Measurements from ENCODE around the gene POLR2F. TPM values are rescaled to one million over a fixed set of nuclear protein-coding genes. Genes with fewer than 3 reads are reported as not detected.

POLR2F gene
- total and polyA plus RNA-seq, 9 of the 15 experiments (the other 6 are each of a cell fraction or from before 2014, with no cell fraction given), result 98.9 to 410 (median 168) TPM

DNA sequence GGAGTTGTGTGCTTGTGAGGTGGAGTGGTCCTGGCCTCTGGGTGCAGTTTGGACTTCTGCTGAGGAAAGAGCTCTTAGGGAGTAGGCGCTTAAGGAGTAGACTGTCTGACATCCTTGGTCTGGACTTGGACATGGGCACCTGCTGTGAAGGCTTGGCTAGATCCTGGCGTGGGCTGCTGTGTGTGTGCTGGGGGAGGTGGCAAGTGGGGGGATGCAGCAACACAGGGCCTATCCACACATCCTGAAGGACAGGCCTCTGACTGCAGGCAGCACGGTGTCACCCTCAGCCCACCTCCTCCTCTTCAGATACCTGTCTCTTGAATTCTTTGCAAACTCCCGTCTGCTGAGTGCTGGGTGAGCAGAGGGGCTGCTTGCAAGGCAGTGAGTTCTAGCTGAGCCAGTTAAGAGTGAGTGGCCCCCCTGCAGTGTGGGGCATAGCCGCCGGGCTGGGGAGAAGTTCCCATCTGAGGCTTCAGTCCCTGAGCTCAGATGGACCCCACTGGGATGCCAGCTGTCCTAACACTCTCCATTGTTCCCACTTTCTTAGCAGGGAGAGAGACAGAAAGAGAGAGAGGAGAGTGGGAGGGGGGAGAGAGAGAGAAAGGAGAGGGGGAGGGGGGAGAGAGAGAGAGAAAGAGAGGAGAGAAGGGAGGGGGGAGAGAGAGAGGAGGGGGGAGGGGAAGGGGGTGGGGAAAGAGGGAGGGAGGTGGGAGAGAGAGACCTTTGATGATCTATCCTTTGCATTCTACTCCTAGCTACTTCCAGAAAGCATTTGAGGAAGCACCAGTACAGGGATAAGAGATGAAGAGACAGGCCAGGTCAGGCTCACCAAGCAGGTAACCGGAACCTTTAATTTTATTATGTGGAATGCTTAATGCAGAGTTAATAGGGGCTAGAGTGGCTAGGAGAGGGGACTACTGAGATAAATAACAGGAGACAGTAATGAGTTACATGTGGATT is 18.3 kb downstream of the POLR2F start (continued):
- TF ChIP-seq ARID4B (CRISPR knock-in tag; IDR thresholded peaks at IDR 0.05), result no peak
- no peak for TF ChIP-seq KAT7 (CRISPR knock-in tag; IDR thresholded peaks at IDR 0.05; ENCODE audit: borderline replicate concordance)
- TF ChIP-seq RB1 (IDR thresholded peaks at IDR 0.05; ENCODE audit: low read depth), result no peak
- TF ChIP-seq KHSRP (IDR thresholded peaks at IDR 0.05), result no peak

DNA sequence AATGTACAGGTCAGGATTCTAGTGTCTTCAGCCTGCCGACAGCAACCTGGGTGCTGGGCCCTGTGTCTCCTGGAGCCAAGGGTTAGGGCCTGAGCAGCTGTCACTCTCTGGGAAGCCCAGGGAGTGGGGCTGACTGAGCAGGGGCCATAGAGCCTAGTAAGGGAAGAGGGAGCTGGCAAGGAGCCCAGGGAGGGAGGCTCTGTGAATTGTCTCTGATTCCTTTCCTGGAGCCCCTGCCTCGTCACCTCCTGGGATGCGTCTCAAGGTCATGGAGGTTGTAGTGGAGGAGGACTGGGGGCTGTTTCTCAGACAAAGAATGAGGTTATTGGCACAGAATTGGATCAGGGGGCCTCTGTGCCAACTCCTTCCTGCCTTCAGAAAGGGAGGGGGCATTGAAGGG is 19.0 kb downstream of the POLR2F start:
- ChIA-PET CTCF (ENCODE audit: low intra/inter-chr PET ratio) (no interaction called here), POLR2A (no interaction called here)
- WGBS (ENCODE audit: insufficient coverage, low coverage, missing lambda C conversion rate), result 67% methylated on average over 3 of the region's 3 CpGs
- in situ Hi-C loops (cut with MboI) (loop anchor here (10.0 kb wide), 1 partner anchor 428 kb away; no protein-coding TSS in a partner anchor), intact Hi-C loops (cut with micrococcal nuclease) (no loop called here)
- H3K36me3 ChIP-seq (ENCODE audit: control insufficient read depth, insufficient read depth, low read length), result peaks cover 12% of the 10 kb centered on the region; the same call in 1 of the 3 replicates
- ATAC-seq, result no peak
- H3K4me1 ChIP-seq (replicated peaks in 1 of 2; ENCODE audit: control insufficient read depth in 2 of 2, insufficient read depth in 2 of 2, low read length in 2 of 2), result peaks cover 0 to 7% of the 10 kb centered on the region in 2 experiments; a peak in 2 of 5 replicates
- no peak for DNase-seq (ENCODE audit: extremely low read depth in 1 of 4, low spot score in 3 of 4)
- no peak for FAIRE-seq
- no peaks in the 10 kb centered on the region for H3K9me3 ChIP-seq (replicated peaks; ENCODE audit: control insufficient read depth, insufficient read depth, low read depth, low read length)
- H2AFZ ChIP-seq (ENCODE audit: low read depth, low read length), result no peak overlapping the region
- no TSS peak for BruUV-seq (replicated peaks)
- H3K27me3 ChIP-seq (ENCODE audit: control insufficient read depth in 2 of 2, insufficient read depth in 2 of 2, low read length in 2 of 2), result no peaks in the 10 kb centered on the region
- H3K4me3 ChIP-seq, result no peak overlapping the region
- no peak overlapping the region; a peak in 1 of 4 replicates for H3K9ac ChIP-seq (ENCODE audit: insufficient read depth in 1 of 2, low read depth in 2 of 2, low read length in 2 of 2)
- H3K4me2 ChIP-seq (ENCODE audit: insufficient read depth, low read length), result no peak overlapping the region
- H3K9me1 ChIP-seq (ENCODE audit: control insufficient read depth, insufficient read depth, low read length), result no peaks in the 10 kb centered on the region
- H3K27ac ChIP-seq (ENCODE audit: extremely low read depth, low read depth, low read length), result no peak overlapping the region
- no peak for TF ChIP-seq SREBF2 (CRISPR knock-in tag; IDR thresholded peaks at IDR 0.05)
- TF ChIP-seq NFIC (IDR thresholded peaks at IDR 0.05), result peak; percentile 26
- H4K20me1 ChIP-seq (replicated peaks; ENCODE audit: control insufficient read depth, insufficient read depth, low read length), result no peaks in the 10 kb centered on the region
- no peaks in the 10 kb centered on the region for H3K79me2 ChIP-seq (ENCODE audit: control insufficient read depth, insufficient read depth, low read length)
